ENCODE results near the gene DPAGT1.

GRCh38 chr11:119049081-119049480 is 52.6 kb downstream of the DPAGT1 start:
- TF ChIP-seq POLR2A (IDR thresholded peaks at IDR 0.05) (no peak), CTCF (IDR thresholded peaks at IDR 0.05) (no peak)
